BJ (cell line): ENCODE measurements around the gene COX10. TPM values are rescaled to one million over a fixed set of nuclear protein-coding genes. Genes with fewer than 3 reads are reported as not detected.

ENCODE experiments used
- CTCF ChIA-PET: fragments of 350-600 bp; formaldehyde crosslinking; extraction: SDS; loops from one replicate; lab custom pipeline; 2021; ENCODE audit warnings: antibody characterized with exemption, inconsistent platforms; lab: Yijun Ruan, JAX
- POLR2A ChIA-PET: fragments of 300-600 bp; sonication (Branson Sonifier 250); formaldehyde crosslinking; extraction: SDS; loops from one replicate; lab custom pipeline; 2021; ENCODE audit warnings: antibody characterized with exemption; lab: Charles Lee
- DNase-seq: peaks from one replicate; pipeline ENCODE4 v3.0.0-alpha.2; 2011; ENCODE audit warnings: low read depth
- H3K27me3 ChIP-seq: 2 replicates; pipeline ENCODE4 v1.6.0; 2011; ENCODE audit warnings: low read length; ENCODE audit not compliant: control insufficient read depth, insufficient read depth
- H3K36me3 ChIP-seq: 2 replicates; pipeline ENCODE4 v1.5.1; 2011; ENCODE audit warnings: low read length; ENCODE audit not compliant: control insufficient read depth, insufficient read depth
- H3K4me3 ChIP-seq: 2 replicates; pipeline ENCODE4 v1.5.1; 2011; ENCODE audit warnings: low read depth, mild to moderate bottlenecking, control low read depth, low read length
- polyA plus RNA-seq: library from polyadenylated mRNA; depleted of rRNA; stranded (reverse); fragments of >200 nt; gene quantifications from 2 replicates; pipeline ENCODE4 v1.2.3, GENCODE V29; 2011
- TF ChIP-seq, protein P1 (sequence below): IDR thresholded peaks from 2 replicates; pipeline ENCODE4 v1.5.1; 2011; ENCODE audit warnings: low read depth, mild to moderate bottlenecking, control low read depth, inconsistent platforms, low read length, moderate library complexity; ENCODE audit not compliant: insufficient read depth

Gene COX10
- polyA plus RNA-seq, 1 experiment: 11.9 TPM

DNA sequence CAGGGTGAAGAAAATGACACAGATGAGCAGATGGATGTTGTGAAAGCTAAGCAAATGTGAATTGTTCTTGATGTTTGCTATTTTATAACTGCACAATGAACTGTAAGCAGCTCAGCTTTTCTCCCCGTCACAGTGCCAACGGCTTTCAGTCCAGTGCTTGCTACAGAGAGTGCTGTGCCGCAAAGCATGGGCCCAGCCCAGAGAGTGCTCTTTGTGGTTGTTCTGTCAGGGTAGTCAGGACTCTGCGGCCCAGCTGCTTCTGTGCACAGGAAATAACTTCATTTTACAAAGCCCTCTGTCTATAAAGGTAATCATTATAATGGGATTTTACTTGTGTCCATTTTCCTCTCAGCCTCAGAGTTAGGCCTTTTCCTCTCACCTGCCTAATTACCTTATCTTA lies 128.3 kb downstream of the COX10 start:
- Histone ChIP-seq H3K27me3 (no peaks in the 10 kb centered on the region), H3K36me3 (no peaks in the 10 kb centered on the region), H3K4me3 (no peak overlapping the region)
- ChIA-PET CTCF (interaction anchor here (0.9 to 1.0 kb wide), 2 partner anchors 8 to 11 kb away, joined by 3 to 4 read pairs; no protein-coding TSS in a partner anchor), POLR2A (no interaction called here)
- TF ChIP-seq, protein P1, sequence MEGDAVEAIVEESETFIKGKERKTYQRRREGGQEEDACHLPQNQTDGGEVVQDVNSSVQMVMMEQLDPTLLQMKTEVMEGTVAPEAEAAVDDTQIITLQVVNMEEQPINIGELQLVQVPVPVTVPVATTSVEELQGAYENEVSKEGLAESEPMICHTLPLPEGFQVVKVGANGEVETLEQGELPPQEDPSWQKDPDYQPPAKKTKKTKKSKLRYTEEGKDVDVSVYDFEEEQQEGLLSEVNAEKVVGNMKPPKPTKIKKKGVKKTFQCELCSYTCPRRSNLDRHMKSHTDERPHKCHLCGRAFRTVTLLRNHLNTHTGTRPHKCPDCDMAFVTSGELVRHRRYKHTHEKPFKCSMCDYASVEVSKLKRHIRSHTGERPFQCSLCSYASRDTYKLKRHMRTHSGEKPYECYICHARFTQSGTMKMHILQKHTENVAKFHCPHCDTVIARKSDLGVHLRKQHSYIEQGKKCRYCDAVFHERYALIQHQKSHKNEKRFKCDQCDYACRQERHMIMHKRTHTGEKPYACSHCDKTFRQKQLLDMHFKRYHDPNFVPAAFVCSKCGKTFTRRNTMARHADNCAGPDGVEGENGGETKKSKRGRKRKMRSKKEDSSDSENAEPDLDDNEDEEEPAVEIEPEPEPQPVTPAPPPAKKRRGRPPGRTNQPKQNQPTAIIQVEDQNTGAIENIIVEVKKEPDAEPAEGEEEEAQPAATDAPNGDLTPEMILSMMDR: no peak
- no peak for DNase-seq

GRCh38 chr17:14198013-14198412 lies 128.7 kb downstream of the COX10 start:
- POLR2A ChIA-PET: no interaction called here
- H3K27me3 ChIP-seq: no peaks in the 10 kb centered on the region
- TF ChIP-seq, protein P1: no peak
- DNase-seq: no peak
- no peaks in the 10 kb centered on the region for H3K36me3 ChIP-seq
- CTCF ChIA-PET: interaction anchor here (0.9 to 1.0 kb wide), 2 partner anchors 8 to 10 kb away, joined by 3 to 4 read pairs; no protein-coding TSS in a partner anchor
- H3K4me3 ChIP-seq: no peak overlapping the region

DNA sequence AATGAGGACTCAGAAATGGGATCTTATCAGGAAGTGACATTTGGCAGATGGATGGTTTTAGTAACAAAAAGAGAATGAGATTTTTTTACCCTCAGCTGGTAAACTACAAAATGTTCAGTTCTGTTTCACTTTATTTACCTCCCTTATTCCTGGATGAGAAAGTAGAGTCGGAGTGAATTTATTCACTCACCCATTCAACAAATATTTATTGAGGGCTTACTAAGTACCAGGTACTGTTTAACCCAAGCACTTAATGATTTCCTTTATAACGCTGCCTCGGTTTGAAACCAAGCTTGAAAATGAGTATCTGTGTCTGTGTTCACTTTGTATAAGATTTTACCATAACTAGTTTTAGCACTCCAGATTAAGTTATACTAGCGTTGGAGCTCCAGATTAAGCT lies 129.3 kb downstream of the COX10 start:
- ChIA-PET POLR2A (no interaction called here), CTCF (interaction anchor here (1.0 kb wide), 1 partner anchor 11 kb away, joined by 3 read pairs; no protein-coding TSS in a partner anchor)
- no peaks in the 10 kb centered on the region for H3K27me3 ChIP-seq
- H3K36me3 ChIP-seq: no peaks in the 10 kb centered on the region
- H3K4me3 ChIP-seq: no peak overlapping the region
- TF ChIP-seq, protein P1: no peak
- no peak for DNase-seq

DNA sequence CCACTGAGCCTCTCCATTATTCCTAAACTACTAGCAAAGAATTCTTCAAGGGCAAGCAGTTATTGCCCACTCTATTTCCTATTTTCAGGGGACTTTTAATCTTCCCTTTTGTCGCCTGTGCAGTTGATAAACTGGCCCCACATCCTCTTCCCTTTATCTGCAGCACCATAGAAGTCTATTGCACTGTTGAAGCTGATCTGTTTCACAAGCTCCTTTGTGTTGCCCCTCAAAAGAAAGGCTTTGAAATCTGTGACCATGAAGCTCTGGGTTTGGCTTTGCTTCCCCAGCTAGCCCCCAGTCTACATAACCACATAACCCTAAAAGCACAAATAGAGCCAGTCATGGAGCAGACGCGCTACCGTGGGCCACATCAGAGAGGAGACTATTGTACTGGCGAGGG lies 130.3 kb downstream of the COX10 start:
- H3K27me3 ChIP-seq: no peaks in the 10 kb centered on the region
- H3K4me3 ChIP-seq: no peak overlapping the region
- POLR2A ChIA-PET: no interaction called here
- CTCF ChIA-PET: interaction anchor here (1.0 kb wide), 1 partner anchor 10 kb away, joined by 3 read pairs; no protein-coding TSS in a partner anchor
- no peak for DNase-seq
- TF ChIP-seq, protein P1: no peak
- no peaks in the 10 kb centered on the region for H3K36me3 ChIP-seq

DNA sequence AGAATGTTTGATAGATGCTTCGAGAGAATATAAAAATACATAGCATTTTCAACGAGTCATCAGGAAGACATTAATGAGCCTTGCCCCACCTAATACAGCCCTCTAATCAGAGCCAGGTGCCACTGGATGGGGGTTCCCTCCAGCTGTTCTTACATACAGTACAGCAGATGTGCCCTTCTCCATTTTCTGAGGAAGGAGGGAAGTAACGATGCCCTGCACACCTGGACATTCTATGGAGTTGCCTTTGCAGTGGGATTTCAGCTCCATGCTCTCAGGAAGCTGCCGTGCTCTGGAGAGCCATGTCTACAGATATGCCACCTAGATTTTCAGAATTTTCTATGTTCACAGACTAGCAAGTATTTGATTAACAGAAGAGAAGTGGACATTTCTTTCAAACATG lies 131.1 kb downstream of the COX10 start:
- Histone ChIP-seq H3K27me3 (no peaks in the 10 kb centered on the region), H3K36me3 (no peaks in the 10 kb centered on the region), H3K4me3 (no peak overlapping the region)
- CTCF ChIA-PET: no interaction called here
- DNase-seq: no peak
- TF ChIP-seq, protein P1: no peak
- POLR2A ChIA-PET: no interaction called here
